DND-41 (cell line): ENCODE measurements around the gene CERKL.

ENCODE experiments used
- ATAC-seq: fragments of 200-7000 bp; cut with Tn5 transposase; 3 replicates; pipeline ENCODE4 v1.9.1; 2021; ENCODE audit warnings: low read depth; ENCODE audit not compliant: insufficient read depth
- DNase-seq: peaks from one replicate; pipeline ENCODE4 v3.0.0-alpha.2; 2020
- H2AFZ ChIP-seq: 2 replicates; pipeline ENCODE4 v1.6.0; 2012; ENCODE audit warnings: low read depth, low read length
- H3K27ac ChIP-seq: 2 replicates; pipeline ENCODE4 v1.5.1; 2012; ENCODE audit warnings: low read length, inconsistent platforms
- H3K27me3 ChIP-seq: fragments of 200-600 bp; sonication (generic); 2 replicates; pipeline ENCODE4 v1.6.0; 2012; ENCODE audit warnings: low read length, mild to moderate bottlenecking, inconsistent platforms; ENCODE audit not compliant: insufficient read depth, poor library complexity
- H3K36me3 ChIP-seq: 2 replicates; pipeline ENCODE4 v1.5.1; 2012; ENCODE audit warnings: low read length, inconsistent platforms; ENCODE audit not compliant: insufficient read depth
- H3K4me1 ChIP-seq: 2 replicates; pipeline ENCODE4 v1.5.1; 2012; ENCODE audit warnings: mild to moderate bottlenecking, low read length; ENCODE audit not compliant: insufficient read depth
- H3K4me2 ChIP-seq: 2 replicates; pipeline ENCODE4 v1.6.0; 2012; ENCODE audit warnings: mild to moderate bottlenecking, moderate library complexity, low read length, inconsistent platforms; ENCODE audit not compliant: insufficient read depth
- H3K4me3 ChIP-seq, 2 experiments: fragments of 200-600 bp in 1 of 2; shearing (Covaris generic) in 1 of 2; 2 replicates each; pipeline ENCODE4 v1.5.1; 2012 to 2016; ENCODE audit warnings: inconsistent platforms in 2 of 2, low read length in 2 of 2, mild to moderate bottlenecking in 2 of 2, low read depth in 1 of 2, moderate library complexity in 1 of 2
- H3K79me2 ChIP-seq: 2 replicates; pipeline ENCODE4 v1.6.0; 2012; ENCODE audit warnings: low read length, inconsistent platforms; ENCODE audit not compliant: insufficient read depth
- H3K9ac ChIP-seq: 2 replicates; pipeline ENCODE4 v1.6.0; 2012; ENCODE audit warnings: low read depth, mild to moderate bottlenecking, inconsistent platforms, low read length, moderate library complexity
- H3K9me3 ChIP-seq: 2 replicates; pipeline ENCODE4 v1.5.1; 2012; ENCODE audit warnings: low read length, moderate library complexity, mild to moderate bottlenecking, inconsistent platforms; ENCODE audit not compliant: insufficient read depth, severe bottlenecking
- H4K20me1 ChIP-seq: 2 replicates; pipeline ENCODE4 v1.6.0; 2012; ENCODE audit warnings: low read length; ENCODE audit not compliant: insufficient read depth
- EZH2 ChIP-seq: IDR thresholded peaks from 3 replicates; pipeline ENCODE4 v1.6.1; 2012; ENCODE audit warnings: borderline replicate concordance, low read depth, mild to moderate bottlenecking, moderate library complexity, low read length, inconsistent platforms; ENCODE audit not compliant: severe bottlenecking
- TF ChIP-seq, protein P1 (sequence below): IDR thresholded peaks from 2 replicates; pipeline ENCODE4 v1.5.1; 2012; ENCODE audit warnings: borderline replicate concordance, low read length, moderate library complexity, mild to moderate bottlenecking; ENCODE audit not compliant: poor library complexity, severe bottlenecking; ENCODE audit errors: extremely low read depth

Gene CERKL

DNA sequence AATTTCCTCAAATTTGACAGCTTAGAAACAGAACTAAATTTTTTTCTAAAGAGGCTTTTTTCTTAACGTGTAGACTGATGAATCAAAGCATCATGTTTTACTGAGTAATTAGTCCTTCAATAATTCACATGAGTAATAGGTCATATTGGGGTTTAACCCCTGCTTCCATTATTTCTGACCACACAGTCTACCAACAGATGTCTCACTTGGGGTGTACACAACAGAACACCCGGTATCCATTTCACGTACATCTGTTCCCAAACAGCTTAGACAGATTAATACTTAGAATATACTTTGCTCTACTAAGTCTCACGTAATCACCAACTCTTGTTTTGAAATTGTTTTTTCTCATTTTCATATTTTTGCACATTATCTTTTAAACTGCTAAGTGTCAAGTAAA lies 14.8 kb downstream of the CERKL start:
- DNase-seq: no peak
- no peaks in the 10 kb centered on the region for H4K20me1 ChIP-seq
- no peaks in the 10 kb centered on the region for H3K36me3 ChIP-seq
- H2AFZ ChIP-seq: no peak overlapping the region
- no peak overlapping the region for H3K27ac ChIP-seq
- TF ChIP-seq EZH2: no peak
- TF ChIP-seq, protein P1, sequence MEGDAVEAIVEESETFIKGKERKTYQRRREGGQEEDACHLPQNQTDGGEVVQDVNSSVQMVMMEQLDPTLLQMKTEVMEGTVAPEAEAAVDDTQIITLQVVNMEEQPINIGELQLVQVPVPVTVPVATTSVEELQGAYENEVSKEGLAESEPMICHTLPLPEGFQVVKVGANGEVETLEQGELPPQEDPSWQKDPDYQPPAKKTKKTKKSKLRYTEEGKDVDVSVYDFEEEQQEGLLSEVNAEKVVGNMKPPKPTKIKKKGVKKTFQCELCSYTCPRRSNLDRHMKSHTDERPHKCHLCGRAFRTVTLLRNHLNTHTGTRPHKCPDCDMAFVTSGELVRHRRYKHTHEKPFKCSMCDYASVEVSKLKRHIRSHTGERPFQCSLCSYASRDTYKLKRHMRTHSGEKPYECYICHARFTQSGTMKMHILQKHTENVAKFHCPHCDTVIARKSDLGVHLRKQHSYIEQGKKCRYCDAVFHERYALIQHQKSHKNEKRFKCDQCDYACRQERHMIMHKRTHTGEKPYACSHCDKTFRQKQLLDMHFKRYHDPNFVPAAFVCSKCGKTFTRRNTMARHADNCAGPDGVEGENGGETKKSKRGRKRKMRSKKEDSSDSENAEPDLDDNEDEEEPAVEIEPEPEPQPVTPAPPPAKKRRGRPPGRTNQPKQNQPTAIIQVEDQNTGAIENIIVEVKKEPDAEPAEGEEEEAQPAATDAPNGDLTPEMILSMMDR: no peak
- H3K4me3 ChIP-seq: no peak overlapping the region
- no peak overlapping the region for H3K9ac ChIP-seq
- H3K9me3 ChIP-seq: no peaks in the 10 kb centered on the region
- H3K27me3 ChIP-seq: no peaks in the 10 kb centered on the region
- no peak overlapping the region for H3K4me2 ChIP-seq
- no peaks in the 10 kb centered on the region for H3K79me2 ChIP-seq
- ATAC-seq: no peak
- H3K4me1 ChIP-seq: no peaks in the 10 kb centered on the region

DNA sequence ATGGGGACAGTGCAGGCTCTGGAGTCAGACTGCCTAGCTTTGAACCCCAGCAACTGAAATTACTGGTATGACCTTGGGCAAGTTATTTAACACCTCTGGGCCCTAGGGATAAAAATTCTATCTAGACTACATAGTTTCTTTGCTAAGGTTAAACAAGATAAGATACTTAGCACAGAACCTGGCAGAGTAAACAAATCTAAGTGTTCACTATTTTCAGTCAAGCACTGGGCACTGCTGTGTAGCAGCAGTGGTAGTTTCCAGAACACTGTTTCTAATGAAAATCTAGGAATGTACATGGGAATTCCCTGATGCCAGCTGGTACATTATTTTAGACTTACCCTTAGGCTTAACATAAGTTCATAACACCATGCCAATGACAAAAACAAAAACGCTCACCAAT lies 17.2 kb downstream of the CERKL start:
- H3K27ac ChIP-seq: no peak overlapping the region
- H3K4me1 ChIP-seq: no peaks in the 10 kb centered on the region
- no peaks in the 10 kb centered on the region for H3K27me3 ChIP-seq
- H3K9ac ChIP-seq: no peak overlapping the region
- no peak overlapping the region for H3K4me3 ChIP-seq
- no peaks in the 10 kb centered on the region for H4K20me1 ChIP-seq
- no peaks in the 10 kb centered on the region for H3K9me3 ChIP-seq
- H2AFZ ChIP-seq: no peak overlapping the region
- TF ChIP-seq EZH2: no peak
- TF ChIP-seq, protein P1: no peak
- no peak for ATAC-seq
- H3K79me2 ChIP-seq: no peaks in the 10 kb centered on the region
- H3K4me2 ChIP-seq: no peak overlapping the region
- no peaks in the 10 kb centered on the region for H3K36me3 ChIP-seq
- no peak for DNase-seq

DNA sequence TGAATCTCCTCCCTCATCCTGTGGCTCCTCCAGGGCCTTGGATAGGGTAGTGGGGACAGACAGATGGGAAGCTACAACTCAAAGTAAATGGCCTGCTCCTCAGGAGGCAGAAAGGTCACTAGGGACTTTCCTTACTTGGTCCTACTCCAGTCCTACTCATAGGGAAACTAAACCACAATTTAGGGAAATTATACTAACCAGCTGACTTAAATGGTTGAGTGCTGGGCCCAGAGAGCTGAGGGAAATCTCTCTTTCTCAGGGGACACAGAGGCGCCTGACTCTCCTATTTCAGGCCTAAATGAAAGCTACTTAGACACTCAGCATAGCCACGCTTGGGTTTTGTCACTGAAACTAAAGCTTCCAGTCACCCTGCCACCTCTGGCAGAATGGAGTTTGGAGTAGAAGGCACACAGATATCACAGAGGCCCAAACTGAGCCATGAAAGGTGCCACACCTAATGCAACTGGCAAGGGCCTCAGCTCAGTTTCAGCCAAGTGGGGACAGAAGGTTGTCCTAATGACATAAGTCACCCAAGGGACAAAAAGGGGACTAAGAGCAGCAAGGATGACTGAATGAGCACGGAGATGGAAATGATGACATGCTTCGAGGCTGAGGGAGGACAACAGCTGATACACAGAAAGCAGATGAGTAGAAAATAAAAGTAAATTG lies 24.0 kb downstream of the CERKL start:
- no peak for ATAC-seq
- no peak overlapping the region for H3K4me2 ChIP-seq
- H4K20me1 ChIP-seq: no peaks in the 10 kb centered on the region
- TF ChIP-seq, protein P1: no peak
- TF ChIP-seq EZH2: no peak
- H3K9ac ChIP-seq: no peak overlapping the region
- H3K9me3 ChIP-seq: no peaks in the 10 kb centered on the region
- no peak overlapping the region for H3K27ac ChIP-seq
- H3K27me3 ChIP-seq: no peaks in the 10 kb centered on the region
- H3K79me2 ChIP-seq: no peaks in the 10 kb centered on the region
- H2AFZ ChIP-seq: no peak overlapping the region; the same call in 1 of the 2 replicates
- H3K4me1 ChIP-seq: no peaks in the 10 kb centered on the region
- DNase-seq: no peak
- H3K36me3 ChIP-seq: no peaks in the 10 kb centered on the region
- H3K4me3 ChIP-seq: no peak overlapping the region
